ENCODE measurements around the gene ERF.

DNA sequence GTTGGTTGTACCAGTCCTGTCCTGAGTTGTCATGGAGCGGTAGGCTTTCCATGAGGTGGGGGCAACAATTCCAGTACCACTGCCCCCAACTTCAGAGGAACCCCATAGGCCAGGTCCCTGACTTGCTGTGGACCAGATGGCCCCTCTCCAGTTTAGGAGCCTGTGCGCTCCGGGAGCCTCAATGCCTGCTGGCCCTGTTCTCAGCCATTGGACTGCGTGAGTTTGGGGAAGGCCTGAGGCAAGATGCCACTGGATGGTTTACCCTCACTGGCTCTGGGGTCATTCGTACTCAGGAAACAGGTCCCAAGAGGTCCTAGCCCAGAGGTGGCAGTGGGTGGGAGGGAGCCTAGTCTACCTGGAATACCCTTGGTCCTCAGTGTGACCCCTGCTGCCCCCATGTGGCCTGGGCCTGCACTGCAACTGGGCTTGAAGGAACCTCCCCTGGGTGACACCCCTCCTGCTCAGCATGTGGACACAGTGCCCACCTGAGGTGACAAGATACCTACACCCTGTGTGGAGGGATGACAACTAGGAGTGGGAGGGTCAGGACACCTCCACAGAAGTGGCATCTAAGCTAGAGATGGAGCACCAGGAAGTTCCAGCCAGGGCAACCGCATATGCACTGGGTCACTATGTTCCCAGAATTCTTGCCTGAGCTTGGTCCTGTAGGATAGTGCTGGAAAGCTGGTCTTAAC, 41.0 kb upstream of the ERF start:
- TF ChIP-seq, protein P1, sequence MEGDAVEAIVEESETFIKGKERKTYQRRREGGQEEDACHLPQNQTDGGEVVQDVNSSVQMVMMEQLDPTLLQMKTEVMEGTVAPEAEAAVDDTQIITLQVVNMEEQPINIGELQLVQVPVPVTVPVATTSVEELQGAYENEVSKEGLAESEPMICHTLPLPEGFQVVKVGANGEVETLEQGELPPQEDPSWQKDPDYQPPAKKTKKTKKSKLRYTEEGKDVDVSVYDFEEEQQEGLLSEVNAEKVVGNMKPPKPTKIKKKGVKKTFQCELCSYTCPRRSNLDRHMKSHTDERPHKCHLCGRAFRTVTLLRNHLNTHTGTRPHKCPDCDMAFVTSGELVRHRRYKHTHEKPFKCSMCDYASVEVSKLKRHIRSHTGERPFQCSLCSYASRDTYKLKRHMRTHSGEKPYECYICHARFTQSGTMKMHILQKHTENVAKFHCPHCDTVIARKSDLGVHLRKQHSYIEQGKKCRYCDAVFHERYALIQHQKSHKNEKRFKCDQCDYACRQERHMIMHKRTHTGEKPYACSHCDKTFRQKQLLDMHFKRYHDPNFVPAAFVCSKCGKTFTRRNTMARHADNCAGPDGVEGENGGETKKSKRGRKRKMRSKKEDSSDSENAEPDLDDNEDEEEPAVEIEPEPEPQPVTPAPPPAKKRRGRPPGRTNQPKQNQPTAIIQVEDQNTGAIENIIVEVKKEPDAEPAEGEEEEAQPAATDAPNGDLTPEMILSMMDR (IDR thresholded peaks at IDR 0.05), result peak; percentile 91
- TF ChIP-seq EZH2phosphoT487 (IDR thresholded peaks at IDR 0.05), result no peak
